ENCODE results near the gene ARHGEF19. TPM values are rescaled to one million over a fixed set of nuclear protein-coding genes. Genes with fewer than 3 reads are reported as not detected.
A peak's percentile ranks its signal among the peaks of the same experiment; 100 is the strongest.

ARHGEF19 gene
- total and polyA plus RNA-seq, 2 of the 13 experiments (the other 11 are each of a cell fraction or from before 2014, with no cell fraction given), result 1.7 to 1.8 TPM

DNA sequence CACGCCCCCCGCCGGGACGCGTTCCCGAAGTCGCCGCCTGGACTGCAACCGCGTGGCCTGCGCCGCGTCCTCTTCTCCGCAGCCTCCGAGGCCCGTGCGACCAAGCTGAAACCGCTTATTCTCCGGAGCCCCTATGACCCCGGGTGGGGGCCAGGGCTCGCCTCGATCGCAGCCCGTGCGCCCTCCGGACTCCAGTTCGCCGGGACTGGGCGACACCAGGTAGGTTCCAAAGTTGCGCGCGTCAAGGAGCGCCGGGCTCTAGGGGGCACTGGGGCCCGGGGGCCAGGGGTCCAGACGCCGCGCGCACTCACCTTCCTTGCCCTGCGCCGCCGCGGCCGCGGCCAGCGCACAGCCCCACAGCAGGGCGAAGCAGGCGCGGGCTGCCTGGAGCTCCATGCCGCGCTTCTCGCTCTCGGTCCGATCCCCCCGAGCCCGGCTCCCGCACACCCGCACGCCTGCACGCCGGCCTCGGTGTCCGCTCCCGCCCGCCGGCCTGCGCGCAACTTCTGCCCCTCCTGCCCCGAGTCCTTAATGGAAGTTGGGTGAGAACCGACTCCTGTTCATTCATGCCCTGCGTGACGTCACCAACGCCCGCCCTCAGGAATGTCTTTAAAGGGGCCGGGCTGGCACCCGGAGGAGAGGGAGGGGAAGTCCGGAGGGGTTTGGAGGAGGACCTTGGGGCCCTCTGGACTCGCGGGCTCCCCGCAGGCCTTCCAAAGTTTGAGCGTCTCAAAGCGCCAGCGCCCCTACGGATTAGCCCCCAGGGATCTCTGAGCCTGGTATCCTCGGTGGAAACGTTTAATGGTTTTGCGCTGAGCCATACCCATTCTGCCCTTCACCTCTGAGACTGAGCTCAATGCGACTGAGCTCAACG is 56.7 kb downstream of the ARHGEF19 start, which contains the start of gene EPHA2 (continued):
- TF ChIP-seq BATF2 (CRISPR knock-in tag; IDR thresholded peaks at IDR 0.05) (no peak), NBN (conservative IDR thresholded peaks at IDR 0.05) (no peak), HIVEP1 (CRISPR knock-in tag; IDR thresholded peaks at IDR 0.05) (no peak), THRA (CRISPR knock-in tag; IDR thresholded peaks at IDR 0.05; ENCODE audit: borderline replicate concordance) (peak; percentile 61), FOSL2 (CRISPR knock-in tag; IDR thresholded peaks at IDR 0.05) (peak; percentile 80), TIGD3 (CRISPR knock-in tag; IDR thresholded peaks at IDR 0.05; ENCODE audit: borderline replicate concordance) (no peak), ZNF703 (CRISPR knock-in tag; IDR thresholded peaks at IDR 0.05; ENCODE audit: borderline replicate concordance) (peak; percentile 93; the same call in 1 of the 2 replicates), ZNF24 (IDR thresholded peaks at IDR 0.05) (no peak), PHF8 (CRISPR knock-in tag; IDR thresholded peaks at IDR 0.05) (peak; percentile 42; the same call in 1 of the 2 replicates), ZNF205 (CRISPR knock-in tag; IDR thresholded peaks at IDR 0.05) (no peak; the same call in 1 of the 2 replicates), PITX1 (CRISPR knock-in tag; IDR thresholded peaks at IDR 0.05) (no peak), ATF1 (CRISPR knock-in tag; IDR thresholded peaks at IDR 0.05) (peak; percentile 92), RNF2 (conservative IDR thresholded peaks at IDR 0.05; ENCODE audit: low read depth) (no peak), BCL6 (CRISPR knock-in tag; IDR thresholded peaks at IDR 0.05) (no peak), ZNF580 (CRISPR knock-in tag; IDR thresholded peaks at IDR 0.05; ENCODE audit: borderline replicate concordance, low read depth) (peak; percentile 58; the same call in 1 of the 2 replicates), ESRRA (CRISPR knock-in tag; IDR thresholded peaks at IDR 0.05; ENCODE audit: low read depth) (no peak), ZNF574 (CRISPR knock-in tag; IDR thresholded peaks at IDR 0.05) (peak; percentile 78), PAWR (CRISPR knock-in tag; IDR thresholded peaks at IDR 0.05; ENCODE audit: borderline replicate concordance) (no peak), CREM (IDR thresholded peaks at IDR 0.05) (peak; percentile 93), CREM (CRISPR knock-in tag; IDR thresholded peaks at IDR 0.05) (peak; percentile 62)

Data from HepG2 (cell line).